WTC11 (cell line): ENCODE measurements around the gene FSTL4.

Source experiments
- FOXJ3 ChIP-seq: sonication (generic); formaldehyde crosslinking; IDR thresholded peaks from 2 replicates; pipeline ENCODE4 v1.9.0; 2021; ENCODE audit warnings: missing genetic modification reagents, mild to moderate bottlenecking, borderline replicate concordance
- FOXK1 ChIP-seq: sonication (generic); formaldehyde crosslinking; IDR thresholded peaks from 2 replicates; pipeline ENCODE4 v1.8.0; 2022; ENCODE audit warnings: mild to moderate bottlenecking, moderate library complexity, missing genetic modification reagents
- IRF1 ChIP-seq: sonication (generic); formaldehyde crosslinking; IDR thresholded peaks from 2 replicates; pipeline ENCODE4 v1.8.0; 2023; ENCODE audit warnings: missing genetic modification reagents
- JUN ChIP-seq: sonication (generic); formaldehyde crosslinking; IDR thresholded peaks from 2 replicates; pipeline ENCODE4 v1.8.0; 2023; ENCODE audit warnings: mild to moderate bottlenecking, missing genetic modification reagents
- NFYB ChIP-seq: sonication (generic); formaldehyde crosslinking; conservative IDR thresholded peaks from 2 replicates; pipeline ENCODE4 v1.8.0; 2022; ENCODE audit warnings: low read depth, missing genetic modification reagents
- SMAD3 ChIP-seq: sonication (generic); formaldehyde crosslinking; IDR thresholded peaks from 2 replicates; pipeline ENCODE4 v1.8.0; 2022; ENCODE audit warnings: missing genetic modification reagents, mild to moderate bottlenecking, borderline replicate concordance
- TF ChIP-seq, protein P1 (sequence below): fragments of 200-600 bp; IDR thresholded peaks from 2 replicates; pipeline ENCODE4 v1.8.0; 2022; ENCODE audit warnings: antibody characterized with exemption

DNA sequence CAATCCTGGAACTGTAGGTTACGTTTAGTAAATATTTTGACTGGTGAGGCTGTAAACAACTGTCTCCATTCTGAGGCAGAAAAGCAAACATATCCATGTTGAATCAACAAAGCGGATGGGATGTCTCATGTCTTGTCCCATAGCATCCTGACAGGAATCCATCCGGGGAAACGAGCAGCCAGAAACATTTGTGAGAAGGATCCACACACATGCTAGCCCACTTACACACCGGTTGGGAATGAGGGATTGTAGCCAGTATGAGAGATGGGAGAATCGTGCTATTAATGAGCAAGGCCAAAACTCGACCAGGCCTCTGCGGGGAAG is 117.5 kb downstream of the FSTL4 start:
- TF ChIP-seq IRF1 (CRISPR knock-in tag) = no peak
- no peak for TF ChIP-seq SMAD3
- no peak for TF ChIP-seq NFYB (CRISPR knock-in tag)
- no peak for TF ChIP-seq FOXJ3
- TF ChIP-seq, protein P1, sequence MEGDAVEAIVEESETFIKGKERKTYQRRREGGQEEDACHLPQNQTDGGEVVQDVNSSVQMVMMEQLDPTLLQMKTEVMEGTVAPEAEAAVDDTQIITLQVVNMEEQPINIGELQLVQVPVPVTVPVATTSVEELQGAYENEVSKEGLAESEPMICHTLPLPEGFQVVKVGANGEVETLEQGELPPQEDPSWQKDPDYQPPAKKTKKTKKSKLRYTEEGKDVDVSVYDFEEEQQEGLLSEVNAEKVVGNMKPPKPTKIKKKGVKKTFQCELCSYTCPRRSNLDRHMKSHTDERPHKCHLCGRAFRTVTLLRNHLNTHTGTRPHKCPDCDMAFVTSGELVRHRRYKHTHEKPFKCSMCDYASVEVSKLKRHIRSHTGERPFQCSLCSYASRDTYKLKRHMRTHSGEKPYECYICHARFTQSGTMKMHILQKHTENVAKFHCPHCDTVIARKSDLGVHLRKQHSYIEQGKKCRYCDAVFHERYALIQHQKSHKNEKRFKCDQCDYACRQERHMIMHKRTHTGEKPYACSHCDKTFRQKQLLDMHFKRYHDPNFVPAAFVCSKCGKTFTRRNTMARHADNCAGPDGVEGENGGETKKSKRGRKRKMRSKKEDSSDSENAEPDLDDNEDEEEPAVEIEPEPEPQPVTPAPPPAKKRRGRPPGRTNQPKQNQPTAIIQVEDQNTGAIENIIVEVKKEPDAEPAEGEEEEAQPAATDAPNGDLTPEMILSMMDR = no peak
- TF ChIP-seq FOXK1 (CRISPR knock-in tag) = no peak
- no peak for TF ChIP-seq JUN
